Activated naive CD4-positive, alpha-beta T cell treated with anti-CD3 and anti-CD28 coated beads, Interleukin-2, amount 50 U/mL, for 16 hours (primary cell): ENCODE measurements around the gene ZP1.

ENCODE experiments used
- DNase-seq: peaks from one replicate; pipeline ENCODE4 v3.0.0-alpha.2; 2020

The ZP1 gene

GRCh38 chr11:60910711-60911380, 43.5 kb downstream of the ZP1 start:
- no peak for DNase-seq

- no peak for DNase-seq
These were observed 45.0 kb downstream of the ZP1 start for GRCh38 chr11:60912223-60912850.

GRCh38 chr11:60912851-60913528, 45.6 kb downstream of the ZP1 start:
- no peak for DNase-seq

- peak; percentile 90 for DNase-seq
These were observed 46.7 kb downstream of the ZP1 start, which contains the start of gene TMEM109 for GRCh38 chr11:60913793-60914632. TSS of gene TMEM109 (plus strand) at chr11:60914158. CDS start at chr11:60919694, 5,536 bp downstream.

- peak; percentile 41 for DNase-seq
These were observed 47.4 kb downstream of the ZP1 start for GRCh38 chr11:60914633-60915247.

GRCh38 chr11:60915248-60915914, 48.0 kb downstream of the ZP1 start:
- peak; percentile 72 for DNase-seq

GRCh38 chr11:60916669-60917206, 49.4 kb downstream of the ZP1 start:
- DNase-seq: no peak

GRCh38 chr11:60917267-60917666, 49.9 kb downstream of the ZP1 start:
- DNase-seq: no peak

GRCh38 chr11:60918251-60918938, 51.1 kb downstream of the ZP1 start:
- DNase-seq: no peak

- DNase-seq: no peak
These were observed 51.6 kb downstream of the ZP1 start for GRCh38 chr11:60918939-60919265.

- DNase-seq: no peak
These were observed 52.0 kb downstream of the ZP1 start for GRCh38 chr11:60919320-60919719.

GRCh38 chr11:60919956-60920355, 52.6 kb downstream of the ZP1 start:
- no peak for DNase-seq

- no peak for DNase-seq
These were observed 53.9 kb downstream of the ZP1 start for GRCh38 chr11:60921259-60921658.

- no peak for DNase-seq
These were observed 54.5 kb downstream of the ZP1 start for GRCh38 chr11:60921777-60922335.

- no peak for DNase-seq
These were observed 55.6 kb downstream of the ZP1 start for GRCh38 chr11:60922906-60923305.

GRCh38 chr11:60923326-60923725, 56.0 kb downstream of the ZP1 start:
- DNase-seq: no peak

- no peak for DNase-seq
These were observed 56.4 kb downstream of the ZP1 start for GRCh38 chr11:60923800-60924109.

GRCh38 chr11:60924110-60924905, 57.0 kb downstream of the ZP1 start, which contains the start of gene TMEM132A:
TSS of gene TMEM132A (plus strand) at chr11:60924460. CDS start at chr11:60924634, 174 bp downstream.
- no peak for DNase-seq
